Mononuclear cell (primary cell): ENCODE measurements around the gene FOXK1. TPM values are rescaled to one million over a fixed set of nuclear protein-coding genes. Genes with fewer than 3 reads are reported as not detected.

Experiments
- H3K27me3 ChIP-seq: 2 replicates; pipeline ENCODE4 v1.6.0; 2011; ENCODE audit warnings: low read length, control low read depth; ENCODE audit not compliant: insufficient read depth
- H3K4me1 ChIP-seq: 2 replicates; pipeline ENCODE4 v1.5.1; 2011; ENCODE audit warnings: mild to moderate bottlenecking, low read length, control low read depth; ENCODE audit not compliant: insufficient read depth
- H3K4me3 ChIP-seq: 2 replicates; pipeline ENCODE4 v1.5.1; 2011; ENCODE audit warnings: mild to moderate bottlenecking, low read length, moderate library complexity
- H3K9me3 ChIP-seq: 2 replicates; pipeline ENCODE4 v1.5.1; 2011; ENCODE audit warnings: low read depth, mild to moderate bottlenecking, control low read depth, low read length
- total RNA-seq: library from RNA; depleted of rRNA; stranded (reverse); fragments of >200 nt; gene quantifications from one replicate; pipeline ENCODE4 v1.2.3, GENCODE V29; 2012

Gene FOXK1
- total RNA-seq, 1 donor = 41.5 TPM

DNA sequence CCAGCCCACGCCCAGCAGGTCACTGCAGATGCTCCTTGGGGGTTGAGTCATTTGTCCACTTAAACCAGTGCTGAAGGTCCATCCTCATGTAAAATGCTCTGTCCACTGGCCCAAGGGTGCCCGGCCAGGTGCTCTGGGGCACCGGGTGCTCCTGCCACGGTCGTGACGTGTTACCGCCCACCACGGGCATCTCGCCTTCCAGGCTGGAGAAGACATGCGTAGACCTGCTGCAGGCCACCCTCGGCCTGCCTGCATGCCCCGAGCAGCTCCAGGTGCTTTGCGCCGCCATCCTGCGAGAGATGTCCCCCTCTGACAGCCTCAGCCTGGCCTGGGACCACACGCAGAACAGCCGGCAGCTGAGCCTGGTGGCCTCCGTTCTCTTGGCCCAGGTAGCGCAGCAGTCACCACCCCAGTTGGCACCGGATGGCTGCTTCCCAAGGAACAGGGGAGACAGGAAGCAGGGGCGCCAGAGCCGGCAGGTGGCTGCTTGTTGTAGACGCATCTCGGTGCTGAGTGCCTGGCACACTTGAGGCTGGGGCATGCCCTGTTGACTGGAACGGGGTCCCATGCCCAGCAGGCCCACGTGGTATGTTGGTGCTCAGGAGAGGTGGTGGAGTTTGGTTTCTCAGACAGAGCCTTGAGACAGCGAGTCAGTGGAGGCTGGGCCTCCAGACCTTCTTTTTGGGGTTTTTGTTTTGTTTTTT, 99.4 kb downstream of the FOXK1 start:
- Histone ChIP-seq H3K9me3 (no peaks in the 10 kb centered on the region), H3K27me3 (no peaks in the 10 kb centered on the region), H3K4me1 (peaks cover 18% of the 10 kb centered on the region), H3K4me3 (no peak overlapping the region)

DNA sequence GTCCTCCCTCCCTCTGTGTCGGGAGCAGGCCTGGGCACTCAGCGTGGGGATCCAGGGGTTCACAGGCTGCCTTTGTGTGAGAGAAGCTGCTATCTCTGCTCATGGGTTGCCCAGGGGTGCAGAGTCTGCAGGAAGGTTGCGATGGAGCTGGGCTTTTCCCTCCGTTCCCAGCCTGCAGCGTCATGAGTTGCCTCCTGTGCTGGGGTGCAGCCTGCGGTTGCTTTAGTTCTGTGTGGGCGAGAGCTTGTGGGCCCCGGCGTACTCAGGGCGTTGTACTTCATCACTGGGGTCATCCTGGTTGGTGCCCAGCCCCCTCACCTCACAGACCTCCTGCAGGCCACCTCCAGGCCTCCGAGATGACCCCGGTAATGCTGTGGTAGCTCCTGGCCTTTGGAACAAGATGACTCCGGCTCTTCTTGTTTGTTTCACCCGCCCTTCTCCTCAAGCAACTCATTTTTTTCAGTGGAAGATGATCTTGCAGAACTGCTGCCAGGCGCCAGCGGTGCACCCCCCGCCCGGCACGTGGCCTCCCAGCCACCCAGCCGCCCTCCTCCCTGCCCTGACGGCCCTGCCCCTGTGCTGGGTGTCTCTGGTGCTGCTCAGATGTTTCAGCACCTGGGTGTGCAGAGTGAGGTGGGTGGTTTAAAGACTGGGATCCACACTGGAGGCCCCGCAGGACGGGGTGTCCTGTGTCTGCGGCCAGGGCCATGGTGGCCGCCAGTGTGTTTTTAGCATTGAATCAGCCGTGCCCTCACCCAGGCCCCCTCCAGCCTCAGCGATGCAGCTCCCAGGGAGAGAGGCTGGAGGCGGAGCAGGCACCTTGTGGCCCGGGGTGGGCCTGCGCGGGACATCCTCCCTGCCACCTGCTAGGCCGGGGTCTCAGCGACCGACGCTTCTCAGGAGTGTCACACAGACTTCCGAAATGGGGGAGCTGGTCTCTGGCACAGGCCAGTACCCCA, 100.5 kb downstream of the FOXK1 start:
- Histone ChIP-seq H3K9me3 (no peaks in the 10 kb centered on the region), H3K4me1 (peaks cover 8% of the 10 kb centered on the region), H3K4me3 (no peak overlapping the region), H3K27me3 (no peaks in the 10 kb centered on the region)

DNA sequence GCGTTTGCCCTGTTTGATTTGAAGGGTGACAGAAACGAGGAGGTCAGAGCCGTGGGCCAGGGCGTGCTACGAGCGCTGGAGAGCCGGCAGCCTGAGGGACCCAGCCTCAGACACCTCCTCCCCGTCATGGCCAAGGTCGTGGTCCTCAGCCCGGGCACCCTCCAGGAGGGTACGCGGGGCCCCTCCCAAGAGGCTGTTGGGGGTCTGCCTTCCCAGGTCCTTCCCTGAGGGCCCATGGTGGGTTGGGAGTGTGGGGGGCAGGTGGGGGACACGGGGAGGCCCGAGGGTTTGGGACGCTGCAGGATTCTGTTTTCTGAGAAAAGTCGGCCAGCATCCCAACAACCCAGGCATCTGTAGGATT, 101.2 kb downstream of the FOXK1 start:
- no peaks in the 10 kb centered on the region for H3K9me3 ChIP-seq
- H3K4me1 ChIP-seq = peaks cover 2% of the 10 kb centered on the region
- no peak overlapping the region for H3K4me3 ChIP-seq
- H3K27me3 ChIP-seq = no peaks in the 10 kb centered on the region

DNA sequence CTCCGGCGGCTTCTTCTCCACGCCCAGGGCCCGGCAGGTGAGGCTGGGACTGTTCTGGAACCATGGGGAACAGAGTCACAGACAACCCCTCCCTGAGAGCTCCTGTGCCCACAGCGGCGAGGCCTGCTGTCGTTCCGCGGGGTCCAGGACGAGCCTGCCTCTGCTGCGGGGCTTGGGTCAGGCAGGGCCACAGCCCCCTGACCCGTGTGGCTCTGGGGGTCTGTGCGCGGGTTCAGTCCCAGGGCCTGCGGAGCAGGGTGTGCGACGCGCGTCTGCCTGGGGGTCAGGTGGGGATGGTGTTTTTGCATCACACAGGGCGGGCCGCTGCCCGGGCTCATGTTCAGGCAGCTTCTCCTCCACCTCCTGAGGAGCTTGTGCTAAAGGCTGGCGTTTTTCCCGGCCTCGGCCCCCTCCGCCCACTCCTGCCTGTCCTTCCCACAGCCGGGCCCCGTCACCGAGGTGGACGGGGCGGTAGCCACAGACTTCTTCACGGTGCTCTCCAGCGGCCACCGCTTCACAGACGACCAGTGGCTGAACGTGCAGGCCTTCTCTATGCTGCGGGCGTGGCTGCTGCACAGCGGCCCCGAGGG, 101.8 kb downstream of the FOXK1 start:
- no peak overlapping the region for H3K4me3 ChIP-seq
- H3K4me1 ChIP-seq = no peaks in the 10 kb centered on the region
- no peaks in the 10 kb centered on the region for H3K27me3 ChIP-seq
- H3K9me3 ChIP-seq = no peaks in the 10 kb centered on the region

DNA sequence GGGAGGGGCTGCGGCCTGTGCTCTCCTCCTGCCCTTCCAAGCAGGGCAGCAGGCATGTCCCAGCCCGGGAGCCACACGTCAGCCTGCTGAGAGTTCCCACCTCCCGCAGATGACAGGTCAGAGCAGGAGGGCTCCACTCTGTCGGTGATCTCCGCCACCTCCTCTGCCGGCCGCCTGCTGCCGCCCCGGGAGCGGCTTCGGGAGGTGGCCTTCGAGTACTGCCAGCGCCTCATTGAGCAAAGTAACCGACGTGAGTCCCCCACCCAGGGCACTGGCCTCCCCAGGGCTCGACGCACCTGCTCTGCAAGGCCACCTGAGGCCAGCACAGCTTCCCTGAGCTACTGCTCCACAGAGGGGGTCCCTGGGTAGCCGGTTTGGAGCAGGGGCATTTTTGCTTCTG, 102.7 kb downstream of the FOXK1 start:
- H3K4me3 ChIP-seq = no peak overlapping the region
- no peaks in the 10 kb centered on the region for H3K9me3 ChIP-seq
- no peaks in the 10 kb centered on the region for H3K27me3 ChIP-seq
- H3K4me1 ChIP-seq = no peaks in the 10 kb centered on the region

DNA sequence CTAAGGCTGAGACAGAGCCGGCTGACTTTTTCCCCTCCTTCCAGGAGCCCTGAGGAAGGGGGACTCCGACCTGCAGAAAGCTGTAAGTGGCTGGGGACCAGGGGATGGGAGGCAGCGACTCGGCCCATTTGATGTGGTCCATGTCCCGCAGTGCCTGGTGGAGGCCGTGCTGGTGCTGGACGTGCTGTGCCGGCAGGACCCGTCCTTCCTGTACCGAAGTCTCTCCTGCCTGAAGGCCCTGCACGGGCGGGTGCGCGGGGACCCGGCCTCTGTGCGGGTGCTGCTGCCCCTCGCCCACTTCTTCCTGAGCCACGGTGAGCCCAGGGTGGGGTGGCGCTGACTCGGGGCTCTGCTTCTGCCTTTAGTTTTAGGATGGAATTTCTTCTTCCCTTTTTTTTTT, 103.3 kb downstream of the FOXK1 start:
- H3K27me3 ChIP-seq = no peaks in the 10 kb centered on the region
- H3K4me3 ChIP-seq = no peak overlapping the region
- H3K4me1 ChIP-seq = no peaks in the 10 kb centered on the region
- H3K9me3 ChIP-seq = no peaks in the 10 kb centered on the region

DNA sequence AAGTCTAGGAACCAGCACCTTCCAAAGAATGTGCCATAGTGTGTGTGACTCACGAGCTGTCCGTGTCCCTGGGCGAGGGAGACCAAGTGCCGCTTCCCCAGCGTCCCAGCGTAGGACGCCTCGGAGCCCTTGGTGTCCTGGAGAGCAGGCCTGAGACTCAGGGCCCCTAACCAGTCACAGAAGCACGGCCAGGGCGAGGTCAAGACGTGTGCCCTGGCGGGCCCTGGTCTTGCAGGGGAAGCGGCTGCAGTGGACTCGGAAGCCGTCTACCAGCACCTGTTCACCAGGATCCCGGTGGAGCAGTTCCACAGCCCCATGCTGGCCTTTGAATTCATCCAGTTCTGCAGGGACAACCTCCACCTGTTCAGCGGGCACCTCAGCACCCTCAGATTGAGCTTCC, 103.9 kb downstream of the FOXK1 start:
- Histone ChIP-seq H3K9me3 (no peaks in the 10 kb centered on the region), H3K4me1 (no peaks in the 10 kb centered on the region), H3K27me3 (no peaks in the 10 kb centered on the region), H3K4me3 (no peak overlapping the region)

DNA sequence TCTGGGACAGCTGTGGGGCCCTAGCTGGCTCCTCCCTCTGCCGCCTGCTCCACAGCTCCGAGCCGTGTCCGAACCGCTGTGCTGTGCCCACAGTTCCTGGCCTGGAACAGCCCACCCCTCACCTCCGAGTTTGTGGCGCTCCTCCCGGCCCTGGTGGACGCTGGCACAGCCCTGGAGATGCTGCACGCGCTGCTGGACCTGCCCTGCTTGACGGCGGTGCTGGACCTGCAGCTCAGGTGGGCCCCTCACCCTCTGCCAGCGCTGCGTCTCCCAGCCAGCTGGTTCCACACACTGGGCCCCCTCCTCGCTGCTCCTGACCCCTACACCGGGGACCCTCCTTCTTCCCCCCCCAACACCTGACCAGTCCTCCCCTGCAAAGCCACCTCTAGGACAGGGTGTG, 105.4 kb downstream of the FOXK1 start:
- Histone ChIP-seq H3K27me3 (no peaks in the 10 kb centered on the region), H3K9me3 (no peaks in the 10 kb centered on the region), H3K4me1 (no peaks in the 10 kb centered on the region), H3K4me3 (no peak overlapping the region)

DNA sequence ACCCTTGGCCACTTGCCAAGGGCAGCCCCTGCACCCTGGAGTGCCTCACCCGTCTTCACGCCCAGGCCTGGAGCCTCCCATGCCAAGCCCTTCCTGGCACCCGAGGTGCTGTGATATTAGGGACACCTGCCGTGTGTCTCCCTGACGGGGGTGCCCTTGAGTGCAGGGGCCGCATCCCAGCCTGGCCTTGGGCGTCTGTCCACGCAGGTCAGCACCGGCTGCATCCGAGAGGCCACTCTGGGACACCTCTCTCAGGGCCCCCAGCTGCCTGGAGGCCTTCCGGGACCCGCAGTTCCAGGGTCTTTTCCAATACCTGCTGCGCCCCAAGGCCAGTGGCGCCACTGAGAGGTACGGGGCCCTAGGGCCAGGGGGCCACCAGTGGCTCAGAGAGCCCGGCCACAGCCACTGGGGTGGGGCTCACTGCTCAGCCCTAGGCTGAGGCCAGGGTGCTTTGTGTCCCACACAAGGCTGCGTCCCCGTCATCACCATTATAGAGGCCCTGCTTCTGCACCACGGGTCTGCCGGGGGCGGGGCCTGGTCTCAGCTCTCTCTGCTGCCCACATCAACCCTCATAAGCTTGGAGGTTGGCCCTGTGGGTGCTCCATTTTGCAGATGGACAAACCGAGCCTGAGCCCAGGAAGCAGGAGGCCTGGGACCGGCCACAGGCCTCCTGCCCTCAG, 106.0 kb downstream of the FOXK1 start:
- Histone ChIP-seq H3K9me3 (no peaks in the 10 kb centered on the region), H3K4me1 (no peaks in the 10 kb centered on the region), H3K27me3 (no peaks in the 10 kb centered on the region), H3K4me3 (no peak overlapping the region)

DNA sequence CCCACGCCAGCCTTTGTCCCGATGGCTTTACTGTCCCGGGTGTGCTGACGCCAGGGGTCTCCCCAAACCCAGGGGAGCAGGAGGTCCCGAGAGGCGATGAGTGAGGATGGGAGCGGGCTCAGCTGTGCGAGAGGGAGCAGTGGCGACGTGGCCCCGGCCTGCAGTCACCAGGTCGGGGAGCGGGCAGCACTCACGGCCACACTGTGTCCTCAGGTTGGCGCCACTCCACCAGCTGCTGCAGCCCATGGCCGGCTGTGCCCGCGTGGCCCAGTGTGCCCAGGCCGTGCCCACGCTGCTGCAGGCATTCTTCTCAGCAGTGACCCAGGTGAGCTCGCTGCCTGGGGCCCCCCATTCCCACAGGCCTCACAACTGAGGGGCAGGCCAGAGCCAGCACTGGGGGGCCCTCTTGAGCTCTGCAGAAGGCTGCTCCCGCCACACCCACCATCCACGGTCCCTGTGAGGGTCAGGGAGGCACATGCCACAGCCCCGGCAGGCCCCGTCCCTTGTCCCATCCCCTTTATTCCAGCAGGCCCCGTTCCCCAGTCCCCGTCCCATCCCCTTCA, 106.6 kb downstream of the FOXK1 start:
- Histone ChIP-seq H3K4me1 (no peaks in the 10 kb centered on the region), H3K27me3 (no peaks in the 10 kb centered on the region), H3K4me3 (no peak overlapping the region), H3K9me3 (no peaks in the 10 kb centered on the region)

DNA sequence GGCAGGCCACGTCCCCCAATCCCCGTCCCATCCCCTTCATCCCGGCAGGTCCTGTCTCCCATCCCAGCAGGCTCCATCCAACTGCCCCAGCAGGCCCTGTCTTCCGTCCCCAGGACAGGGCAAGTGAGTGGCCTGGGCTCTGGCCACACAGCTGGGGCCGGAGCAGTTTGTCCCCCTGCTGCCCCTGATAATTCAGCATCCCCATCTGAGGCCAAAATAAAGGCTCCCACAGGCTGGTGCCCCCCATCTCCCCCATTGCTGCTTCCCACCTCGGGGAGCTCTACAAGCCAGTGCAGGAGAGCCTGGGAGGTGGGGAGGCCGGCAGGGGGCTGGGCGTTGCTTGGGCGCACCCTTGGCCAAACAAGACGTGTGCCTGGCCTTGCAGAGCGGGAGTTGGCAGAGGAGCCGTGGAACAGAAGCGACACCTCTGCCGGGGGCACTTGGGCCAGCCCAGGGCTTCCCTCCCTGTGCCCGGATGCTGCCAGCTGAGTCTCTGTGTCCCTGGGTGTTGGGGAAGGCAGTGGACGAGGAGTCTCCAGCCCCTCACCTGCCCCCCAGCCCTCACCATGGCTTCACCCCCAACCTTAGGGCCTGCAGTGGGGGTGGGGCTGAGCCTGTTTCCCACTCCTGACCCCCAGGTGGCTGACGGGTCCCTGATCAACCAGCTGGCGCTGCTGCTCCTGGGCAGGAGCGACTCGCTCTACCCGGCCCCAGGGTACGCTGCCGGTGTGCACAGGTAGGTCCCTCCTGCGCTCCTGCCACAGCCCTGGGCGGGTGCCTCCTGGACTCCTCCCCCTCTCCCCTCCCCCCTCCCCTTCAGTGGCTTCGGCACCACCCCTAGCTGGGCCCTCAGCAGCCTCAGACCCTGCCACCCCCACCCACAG, 107.3 kb downstream of the FOXK1 start:
- H3K9me3 ChIP-seq = no peaks in the 10 kb centered on the region
- H3K27me3 ChIP-seq = no peaks in the 10 kb centered on the region
- no peaks in the 10 kb centered on the region for H3K4me1 ChIP-seq
- no peak overlapping the region for H3K4me3 ChIP-seq

DNA sequence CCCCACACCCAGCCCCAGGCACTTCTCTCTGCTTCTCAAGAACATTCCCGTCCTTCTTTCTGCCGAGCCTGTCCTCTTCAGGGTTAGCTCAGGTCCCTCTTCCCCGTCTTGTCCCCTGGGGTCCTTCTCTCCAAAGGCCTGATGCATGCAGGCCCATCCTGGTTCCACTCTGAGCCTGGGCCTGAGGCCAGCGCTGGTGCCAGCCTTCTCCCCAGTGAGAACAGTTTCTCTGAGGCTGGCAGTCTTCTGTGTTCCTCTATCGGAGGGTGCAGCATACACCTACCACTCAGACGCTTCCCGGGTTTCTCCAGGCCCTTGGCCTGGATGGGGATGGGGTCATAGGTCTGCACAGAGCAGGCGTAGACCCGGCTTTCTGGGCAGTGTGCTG, 108.0 kb downstream of the FOXK1 start:
- Histone ChIP-seq H3K9me3 (no peaks in the 10 kb centered on the region), H3K27me3 (no peaks in the 10 kb centered on the region), H3K4me1 (no peaks in the 10 kb centered on the region), H3K4me3 (no peak overlapping the region)

DNA sequence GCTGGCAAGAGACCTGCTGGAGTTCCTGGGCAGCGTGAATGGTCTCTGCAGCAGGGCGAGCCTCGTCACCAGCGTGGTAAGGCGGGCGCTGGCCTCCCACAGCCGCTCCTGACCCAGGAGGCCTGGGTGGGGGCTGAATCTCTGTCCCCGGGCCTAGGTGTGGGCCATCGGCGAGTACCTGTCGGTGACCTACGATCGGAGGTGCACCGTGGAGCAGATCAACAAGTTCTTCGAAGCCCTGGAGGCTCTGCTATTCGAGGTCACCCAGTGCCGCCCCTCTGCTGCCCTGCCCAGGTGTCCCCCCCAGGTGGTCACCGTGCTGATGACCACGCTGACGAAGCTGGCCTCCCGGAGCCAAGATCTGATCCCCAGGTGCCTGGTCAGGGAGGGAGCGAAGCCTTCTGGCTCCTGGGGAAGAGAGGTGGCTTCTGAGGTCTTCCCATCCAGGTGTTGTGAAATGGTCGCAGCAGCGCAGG, 108.5 kb downstream of the FOXK1 start:
- Histone ChIP-seq H3K4me3 (no peak overlapping the region), H3K27me3 (no peaks in the 10 kb centered on the region), H3K9me3 (no peaks in the 10 kb centered on the region)

More for the DNA sequence above, 108.5 kb downstream of the FOXK1 start:
- H3K4me1 ChIP-seq = no peaks in the 10 kb centered on the region
